NT2/D1 (cell line): Measurements from ENCODE around the gene UBASH3B.

ENCODE experiments used
- SUZ12 ChIP-seq: IDR thresholded peaks from 2 replicates; pipeline ENCODE4 v1.6.1; 2011; ENCODE audit not compliant: insufficient read length, insufficient read depth; ENCODE audit errors: extremely low read depth
- YY1 ChIP-seq: IDR thresholded peaks from 2 replicates; pipeline ENCODE4 v1.6.1; 2011; ENCODE audit not compliant: insufficient read length, insufficient read depth
- ZNF274 ChIP-seq: IDR thresholded peaks from 2 replicates; pipeline ENCODE4 v1.6.1; 2011; ENCODE audit warnings: mild to moderate bottlenecking, low read depth, low read length

DNA sequence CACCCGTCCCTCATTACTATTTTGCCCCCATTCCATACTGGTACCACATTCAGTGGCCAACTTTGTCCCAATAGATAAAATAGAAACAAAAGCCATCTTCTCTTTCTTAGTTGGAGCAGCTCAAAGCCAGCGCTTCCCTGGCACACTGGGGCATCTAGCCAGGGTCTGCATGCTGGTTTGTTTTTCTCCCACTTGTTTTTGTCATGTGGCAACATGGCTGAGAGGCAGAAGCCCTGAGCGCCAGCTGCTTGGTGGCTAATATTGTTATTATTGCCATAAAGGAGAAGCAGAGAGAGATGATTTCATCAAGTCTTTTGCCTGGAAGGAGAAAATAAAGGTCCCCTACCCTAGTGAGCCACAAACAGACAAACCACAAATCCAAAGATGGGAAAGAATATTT is 134.4 kb downstream of the UBASH3B start:
- TF ChIP-seq ZNF274 (no peak), SUZ12 (no peak), YY1 (no peak)
